NCI-H2107 (cell line): ENCODE measurements around the gene FARP2.
"Not testable (repeated sequence)": the region's sequence is repeated elsewhere in the genome, so short reads cannot be mapped to it uniquely, and the experiment has no call there.

Experiments
- DNase-seq: peaks from one replicate; lab custom pipeline; 2025; lab: John Stamatoyannopoulos, UW

The FARP2 gene

GRCh38 chr2:241355983-241356870 is at the start of gene FARP2:
FARP2 (plus strand) TSS chr2:241356285; CDS start chr2:241373108, 16,823 bp downstream.
- peak; percentile 90 for DNase-seq

GRCh38 chr2:241307055-241307454 is 49.0 kb upstream of the FARP2 start:
- no peak for DNase-seq

GRCh38 chr2:241308267-241308666 is 47.8 kb upstream of the FARP2 start:
- DNase-seq = no peak

GRCh38 chr2:241308832-241309500 is 47.1 kb upstream of the FARP2 start:
- no peak for DNase-seq

GRCh38 chr2:241309684-241310117 is 46.4 kb upstream of the FARP2 start:
- no peak for DNase-seq

- no peak for DNase-seq
Measured at GRCh38 chr2:241310917-241311566, 45.0 kb upstream of the FARP2 start.

GRCh38 chr2:241312082-241312481 is 44.0 kb upstream of the FARP2 start:
- DNase-seq = no peak

- no peak for DNase-seq
Measured at GRCh38 chr2:241313543-241314095, 42.5 kb upstream of the FARP2 start.

- no peak for DNase-seq
Measured at GRCh38 chr2:241314226-241315092, 41.6 kb upstream of the FARP2 start.

- peak; percentile 95 for DNase-seq
Measured at GRCh38 chr2:241315093-241315878, 40.8 kb upstream of the FARP2 start, which contains the start of gene HDLBP. HDLBP (minus strand) TSS chr2:241315672; CDS start chr2:241266869, 48,803 bp downstream.

GRCh38 chr2:241315879-241316631 is 40.0 kb upstream of the FARP2 start, which contains the start of gene SEPTIN2:
SEPTIN2 (plus strand) TSS chr2:241315925; CDS start chr2:241324233, 8,308 bp downstream.
- DNase-seq = no peak

GRCh38 chr2:241316825-241317224 is 39.3 kb upstream of the FARP2 start:
- DNase-seq = no peak

- DNase-seq = no peak
Measured at GRCh38 chr2:241317391-241317790, 38.7 kb upstream of the FARP2 start.

- DNase-seq = not testable (repeated sequence)
Measured at GRCh38 chr2:241318830-241319229, 37.3 kb upstream of the FARP2 start.

- no peak for DNase-seq
Measured at GRCh38 chr2:241320394-241320793, 35.7 kb upstream of the FARP2 start.

GRCh38 chr2:241321033-241321432 is 35.1 kb upstream of the FARP2 start:
- no peak for DNase-seq

GRCh38 chr2:241321886-241322285 is 34.2 kb upstream of the FARP2 start:
- no peak for DNase-seq

- DNase-seq = no peak
Measured at GRCh38 chr2:241323778-241324177, 32.3 kb upstream of the FARP2 start.

GRCh38 chr2:241324775-241325174 is 31.3 kb upstream of the FARP2 start:
- DNase-seq = no peak

GRCh38 chr2:241325257-241325656 is 30.8 kb upstream of the FARP2 start:
- DNase-seq = no peak
